Mucosa of stomach (tissue), 1 donor: Measurements from ENCODE around the gene FBXO36.
"Not testable (repeated sequence)": the region's sequence is repeated elsewhere in the genome, so short reads cannot be mapped to it uniquely, and the experiment has no call there.

Source experiments
- H3K27me3 ChIP-seq: one replicate; pipeline ENCODE4 v1.7.0; 2013; ENCODE audit warnings: mild to moderate bottlenecking, low read length; ENCODE audit not compliant: control insufficient read depth, insufficient read depth
- H3K36me3 ChIP-seq: one replicate; pipeline ENCODE4 v1.7.0; 2013; ENCODE audit warnings: low read length; ENCODE audit not compliant: control insufficient read depth, insufficient read depth
- H3K4me1 ChIP-seq: one replicate; pipeline ENCODE4 v1.7.0; 2013; ENCODE audit warnings: mild to moderate bottlenecking, low read length; ENCODE audit not compliant: control insufficient read depth, insufficient read depth
- H3K4me3 ChIP-seq: one replicate; pipeline ENCODE4 v1.7.0; 2013; ENCODE audit warnings: low read length
- H3K9ac ChIP-seq: one replicate; pipeline ENCODE4 v1.7.0; 2013; ENCODE audit warnings: mild to moderate bottlenecking, low read length, moderate library complexity
- H3K9me3 ChIP-seq: one replicate; pipeline ENCODE4 v1.7.0; 2013; ENCODE audit warnings: mild to moderate bottlenecking, low read length, moderate library complexity; ENCODE audit not compliant: control insufficient read depth
- donor health status: Pancreatic carcinoma.

FBXO36 gene

GRCh38 chr2:229945975-229946374, 23.7 kb downstream of the FBXO36 start:
- H3K4me3 ChIP-seq = no peak overlapping the region

GRCh38 chr2:229947544-229947943, 25.2 kb downstream of the FBXO36 start:
- Histone ChIP-seq H3K4me3 (no peak overlapping the region), H3K36me3 (no peaks in the 10 kb centered on the region), H3K9me3 (no peaks in the 10 kb centered on the region), H3K27me3 (no peaks in the 10 kb centered on the region), H3K4me1 (no peaks in the 10 kb centered on the region), H3K9ac (no peak overlapping the region)

More at GRCh38 chr2:229945975-229946374, 23.7 kb downstream of the FBXO36 start:
- H3K27me3 ChIP-seq = no peaks in the 10 kb centered on the region
- H3K36me3 ChIP-seq = no peaks in the 10 kb centered on the region
- no peaks in the 10 kb centered on the region for H3K9me3 ChIP-seq
- H3K4me1 ChIP-seq = no peaks in the 10 kb centered on the region
- H3K9ac ChIP-seq = no peak overlapping the region

DNA sequence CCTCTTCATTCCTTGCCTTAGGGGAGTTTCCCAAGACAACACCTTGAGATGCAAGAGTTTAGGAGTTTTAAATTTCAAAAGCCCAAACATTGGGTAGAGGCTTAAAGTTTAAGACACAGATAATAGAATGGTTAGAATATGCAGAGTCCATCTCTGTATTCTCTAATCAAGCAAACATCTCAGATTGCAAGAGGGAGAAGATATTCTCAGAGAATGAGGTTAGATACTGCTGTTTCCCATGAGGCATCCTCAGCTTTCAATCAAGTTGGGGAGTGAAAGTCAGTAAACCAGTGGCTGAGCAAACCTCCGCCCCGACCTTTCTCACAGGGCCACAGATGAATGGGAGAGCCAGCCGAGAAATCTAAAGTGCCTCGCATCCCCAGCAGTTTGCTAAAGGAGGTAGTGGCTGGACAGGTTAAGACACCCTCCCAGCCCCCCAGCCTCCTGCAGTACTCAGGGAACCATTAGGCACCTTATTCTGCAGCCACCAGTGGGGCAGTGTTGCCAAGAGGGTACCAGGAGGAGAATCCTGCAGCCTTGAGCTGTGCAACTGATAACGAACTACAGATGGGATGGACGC, 30.0 kb downstream of the FBXO36 start:
- H3K4me3 ChIP-seq = no peak overlapping the region
- no peak overlapping the region for H3K9ac ChIP-seq
- no peaks in the 10 kb centered on the region for H3K36me3 ChIP-seq
- no peaks in the 10 kb centered on the region for H3K4me1 ChIP-seq
- no peaks in the 10 kb centered on the region for H3K27me3 ChIP-seq
- no peaks in the 10 kb centered on the region for H3K9me3 ChIP-seq

DNA sequence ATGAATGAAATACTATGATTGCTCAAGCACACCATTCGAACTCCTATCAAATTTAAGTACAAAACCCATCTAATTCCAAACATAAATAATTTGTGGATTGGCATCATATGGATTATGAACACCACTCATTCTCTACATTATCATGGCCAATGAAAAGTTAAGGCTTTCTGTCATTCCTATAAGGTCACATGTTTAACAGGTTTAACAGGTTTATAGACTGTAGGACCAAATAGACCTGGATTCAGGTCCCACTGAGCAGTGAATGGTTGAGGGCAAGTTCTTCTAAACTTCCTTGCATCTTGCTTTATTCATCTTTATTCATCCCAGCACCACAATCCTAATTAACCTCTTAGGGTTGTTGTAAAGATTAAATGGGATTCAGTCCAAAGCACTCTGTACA, 33.4 kb downstream of the FBXO36 start:
- Histone ChIP-seq H3K36me3 (no peaks in the 10 kb centered on the region), H3K4me1 (no peaks in the 10 kb centered on the region), H3K9ac (no peak overlapping the region), H3K9me3 (no peaks in the 10 kb centered on the region), H3K4me3 (no peak overlapping the region), H3K27me3 (no peaks in the 10 kb centered on the region)

DNA sequence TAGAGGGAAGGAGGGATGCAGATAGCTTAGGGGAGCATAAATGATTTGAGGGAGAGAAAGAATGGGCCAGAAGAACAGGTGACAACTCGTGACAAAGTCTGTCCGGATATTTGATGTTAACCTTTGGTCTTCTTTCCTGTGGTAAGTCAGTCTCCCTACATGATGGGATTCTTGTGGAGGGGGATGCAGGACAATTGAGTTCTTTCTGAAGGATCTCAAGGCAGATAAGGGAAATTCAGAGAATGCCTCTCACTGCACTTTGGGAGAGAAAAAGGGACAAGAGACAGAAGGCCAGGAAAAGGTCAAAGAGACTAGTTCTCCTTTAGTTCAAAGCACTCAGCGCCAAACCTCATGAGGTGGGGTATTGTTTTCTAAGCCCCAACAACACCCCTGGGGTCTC, 34.2 kb downstream of the FBXO36 start:
- Histone ChIP-seq H3K9me3 (no peaks in the 10 kb centered on the region), H3K27me3 (no peaks in the 10 kb centered on the region), H3K36me3 (no peaks in the 10 kb centered on the region), H3K9ac (no peak overlapping the region), H3K4me3 (no peak overlapping the region), H3K4me1 (no peaks in the 10 kb centered on the region)

GRCh38 chr2:229963596-229963995, 41.3 kb downstream of the FBXO36 start:
- not testable (repeated sequence) for H3K36me3 ChIP-seq, H3K27me3 ChIP-seq, H3K4me3 ChIP-seq, H3K9ac ChIP-seq, H3K4me1 ChIP-seq, H3K9me3 ChIP-seq

GRCh38 chr2:229969921-229970320, 47.6 kb downstream of the FBXO36 start:
- H3K4me1 ChIP-seq = no peaks in the 10 kb centered on the region
- H3K9me3 ChIP-seq = no peaks in the 10 kb centered on the region
- H3K9ac ChIP-seq = no peak overlapping the region
- no peak overlapping the region for H3K4me3 ChIP-seq
- H3K27me3 ChIP-seq = no peaks in the 10 kb centered on the region
- H3K36me3 ChIP-seq = no peaks in the 10 kb centered on the region

- H3K4me3 ChIP-seq = no peak overlapping the region
- no peaks in the 10 kb centered on the region for H3K4me1 ChIP-seq
- no peaks in the 10 kb centered on the region for H3K27me3 ChIP-seq
- no peak overlapping the region for H3K9ac ChIP-seq
- no peaks in the 10 kb centered on the region for H3K9me3 ChIP-seq
- no peaks in the 10 kb centered on the region for H3K36me3 ChIP-seq
Observed at GRCh38 chr2:229970406-229970805, 48.1 kb downstream of the FBXO36 start.

- H3K9me3 ChIP-seq = no peaks in the 10 kb centered on the region
Observed at GRCh38 chr2:229971298-229971790, 49.0 kb downstream of the FBXO36 start.

GRCh38 chr2:229974266-229974665, 52.0 kb downstream of the FBXO36 start:
- Histone ChIP-seq H3K27me3 (no peaks in the 10 kb centered on the region), H3K36me3 (no peaks in the 10 kb centered on the region), H3K4me1 (no peaks in the 10 kb centered on the region), H3K4me3 (no peak overlapping the region), H3K9me3 (no peaks in the 10 kb centered on the region), H3K9ac (no peak overlapping the region)

More at GRCh38 chr2:229971298-229971790, 49.0 kb downstream of the FBXO36 start:
- Histone ChIP-seq H3K4me3 (no peak overlapping the region), H3K9ac (no peak overlapping the region), H3K36me3 (no peaks in the 10 kb centered on the region), H3K27me3 (no peaks in the 10 kb centered on the region), H3K4me1 (no peaks in the 10 kb centered on the region)

GRCh38 chr2:229980431-229981184, 58.3 kb downstream of the FBXO36 start:
- Histone ChIP-seq H3K4me1 (peaks cover 17% of the 10 kb centered on the region), H3K4me3 (no peak overlapping the region), H3K9ac (no peak overlapping the region), H3K9me3 (no peaks in the 10 kb centered on the region), H3K27me3 (no peaks in the 10 kb centered on the region), H3K36me3 (no peaks in the 10 kb centered on the region)

DNA sequence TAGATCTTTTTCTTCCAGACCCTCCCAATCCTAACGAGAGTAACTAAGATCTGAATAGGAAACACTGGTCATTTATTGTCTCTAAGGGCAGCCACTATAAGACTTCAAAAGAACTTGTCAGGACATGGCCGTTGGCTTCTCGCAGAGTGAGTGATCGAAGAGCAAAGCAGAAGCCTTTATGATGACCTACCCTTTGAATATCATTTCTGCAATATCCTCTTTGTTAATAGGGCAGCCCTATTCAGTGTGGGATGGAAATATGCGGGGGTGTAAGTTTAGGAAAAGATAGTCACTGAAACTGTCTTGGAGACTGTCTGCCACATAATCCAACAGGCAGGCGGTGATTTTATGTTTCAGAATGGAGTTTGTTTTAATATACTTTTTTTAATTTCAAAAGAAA, 70.9 kb downstream of the FBXO36 start:
- Histone ChIP-seq H3K27me3 (no peaks in the 10 kb centered on the region), H3K4me1 (no peaks in the 10 kb centered on the region)

More for the DNA sequence above, 70.9 kb downstream of the FBXO36 start:
- H3K36me3 ChIP-seq = no peaks in the 10 kb centered on the region
- no peak overlapping the region for H3K9ac ChIP-seq
- no peaks in the 10 kb centered on the region for H3K9me3 ChIP-seq
- no peak overlapping the region for H3K4me3 ChIP-seq
